ENCODE results near the gene AP1M1.

Gene AP1M1

GRCh38 chr19:16263141-16263761 is 65.5 kb downstream of the AP1M1 start:
- no peak for TF ChIP-seq GATA3 (IDR thresholded peaks at IDR 0.05; ENCODE audit: low read depth, low read length)

DNA sequence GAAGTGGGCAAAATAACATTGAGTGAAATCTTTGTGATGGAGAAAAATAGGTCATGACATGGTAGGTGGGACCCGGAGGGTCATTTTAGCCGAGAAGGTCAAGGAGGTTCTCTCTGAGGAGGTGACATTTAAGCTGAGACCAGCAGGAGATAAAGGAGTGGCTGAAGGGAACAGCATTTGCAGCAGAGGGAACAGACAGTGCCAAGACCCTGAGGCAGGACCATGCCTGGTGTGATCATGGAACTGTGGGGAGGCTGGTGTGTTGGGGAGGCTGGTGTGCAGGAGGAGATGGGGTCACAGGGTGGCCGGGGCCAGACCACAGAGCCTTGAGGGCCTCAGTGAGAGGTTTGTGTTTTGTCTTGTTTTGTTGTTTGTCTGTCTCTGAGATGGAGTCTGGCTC is 67.5 kb downstream of the AP1M1 start:
- no peak for TF ChIP-seq GATA3 (IDR thresholded peaks at IDR 0.05; ENCODE audit: low read depth, low read length)
- no peak for TF ChIP-seq GATA2 (IDR thresholded peaks at IDR 0.05; ENCODE audit: low read depth, low read length)

DNA sequence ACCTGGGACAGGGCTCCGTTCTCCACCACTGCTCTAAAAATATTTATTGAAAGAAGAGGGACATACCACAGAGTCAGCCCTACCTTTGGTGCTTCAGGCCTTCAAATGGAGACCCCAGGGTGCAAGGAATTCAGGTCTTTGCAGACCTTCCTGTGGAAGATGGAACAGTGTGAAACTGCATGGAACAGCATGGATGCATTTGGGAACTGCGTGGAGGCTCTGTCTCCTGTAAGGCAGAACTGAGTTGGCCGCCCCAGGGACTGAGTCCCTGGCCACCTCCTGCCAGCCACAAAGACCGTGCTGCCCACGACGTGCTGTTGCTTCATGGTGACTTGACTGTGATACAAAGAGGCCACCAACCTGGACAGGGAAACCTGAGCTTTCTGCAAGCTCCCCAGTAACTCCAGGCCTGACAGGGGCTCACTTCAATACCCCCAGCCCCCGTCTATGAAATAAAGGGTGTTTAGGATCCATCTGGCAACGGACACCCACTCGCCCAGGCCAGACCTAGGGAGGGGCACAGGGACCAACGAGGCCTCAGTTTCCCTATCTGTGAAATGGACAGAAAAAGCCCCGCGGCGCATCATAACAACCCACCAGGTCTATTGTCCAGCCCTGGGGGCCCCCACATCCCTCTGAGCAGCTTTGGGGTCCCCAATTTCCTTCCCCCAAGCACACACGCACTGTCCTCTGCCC is 68.3 kb downstream of the AP1M1 start:
- TF ChIP-seq GATA3 (IDR thresholded peaks at IDR 0.05; ENCODE audit: low read depth, low read length): no peak
- no peak for TF ChIP-seq GATA2 (IDR thresholded peaks at IDR 0.05; ENCODE audit: low read depth, low read length)

DNA sequence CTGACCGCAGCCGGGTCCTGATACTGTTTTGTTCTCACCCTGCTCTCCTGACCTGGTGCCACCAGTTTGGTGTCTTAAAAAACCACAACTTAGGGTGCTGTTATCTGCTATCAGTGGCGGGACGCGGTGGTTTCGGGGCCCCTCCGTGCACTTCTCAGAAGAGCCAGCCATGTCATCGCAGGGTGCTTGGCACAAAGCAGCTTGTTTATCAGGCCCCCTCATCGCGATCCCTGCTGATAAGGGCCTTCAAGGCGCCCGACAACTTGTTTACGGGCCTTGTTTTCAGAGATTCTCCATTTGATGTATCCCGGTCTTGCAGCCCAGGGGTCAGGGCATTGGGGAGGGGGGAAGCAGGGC is 68.9 kb downstream of the AP1M1 start:
- TF ChIP-seq GATA3 (IDR thresholded peaks at IDR 0.05; ENCODE audit: low read depth, low read length) (no peak), GATA2 (IDR thresholded peaks at IDR 0.05; ENCODE audit: low read depth, low read length) (peak; percentile 65)

GRCh38 chr19:16268676-16269319 is 71.1 kb downstream of the AP1M1 start:
- no peak for TF ChIP-seq GATA3 (IDR thresholded peaks at IDR 0.05; ENCODE audit: low read depth, low read length)
- TF ChIP-seq GATA2 (IDR thresholded peaks at IDR 0.05; ENCODE audit: low read depth, low read length): no peak

GRCh38 chr19:16272945-16273344 is 75.2 kb downstream of the AP1M1 start:
- TF ChIP-seq GATA2 (IDR thresholded peaks at IDR 0.05; ENCODE audit: low read depth, low read length) (no peak), GATA3 (IDR thresholded peaks at IDR 0.05; ENCODE audit: low read depth, low read length) (no peak)

- TF ChIP-seq GATA2 (IDR thresholded peaks at IDR 0.05; ENCODE audit: low read depth, low read length) (no peak), GATA3 (IDR thresholded peaks at IDR 0.05; ENCODE audit: low read depth, low read length) (no peak)
Observed at GRCh38 chr19:16274447-16274846, 76.7 kb downstream of the AP1M1 start.

GRCh38 chr19:16280306-16280705 is 82.6 kb downstream of the AP1M1 start:
- no peak for TF ChIP-seq GATA3 (IDR thresholded peaks at IDR 0.05; ENCODE audit: low read depth, low read length)
- no peak for TF ChIP-seq GATA2 (IDR thresholded peaks at IDR 0.05; ENCODE audit: low read depth, low read length)

DNA sequence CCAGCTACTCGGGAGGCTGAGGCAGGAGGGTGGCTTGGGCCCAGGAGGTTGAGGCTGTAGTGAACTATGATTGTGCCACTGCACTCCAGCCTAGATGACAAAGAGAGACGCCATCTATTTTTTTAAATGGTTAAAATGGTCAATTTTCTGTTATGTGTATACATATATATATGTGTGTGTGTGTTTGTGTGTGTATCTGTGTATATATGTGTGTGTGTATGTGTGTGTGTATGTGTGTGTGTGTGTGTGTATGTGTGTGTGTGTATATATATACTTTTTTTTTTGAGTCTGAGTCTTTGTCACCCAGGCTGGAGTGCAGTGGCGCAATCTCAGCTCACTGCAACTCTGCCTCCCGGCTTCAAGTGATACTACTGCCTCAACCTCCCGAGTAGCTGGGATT is 84.0 kb downstream of the AP1M1 start:
- no peak for TF ChIP-seq GATA2 (IDR thresholded peaks at IDR 0.05; ENCODE audit: low read depth, low read length)
- no peak for TF ChIP-seq GATA3 (IDR thresholded peaks at IDR 0.05; ENCODE audit: low read depth, low read length)

GRCh38 chr19:16283210-16284061 is 85.7 kb downstream of the AP1M1 start:
- no peak for TF ChIP-seq GATA3 (IDR thresholded peaks at IDR 0.05; ENCODE audit: low read depth, low read length)
- TF ChIP-seq GATA2 (IDR thresholded peaks at IDR 0.05; ENCODE audit: low read depth, low read length): no peak

- no peak for TF ChIP-seq GATA3 (IDR thresholded peaks at IDR 0.05; ENCODE audit: low read depth, low read length)
- TF ChIP-seq GATA2 (IDR thresholded peaks at IDR 0.05; ENCODE audit: low read depth, low read length): no peak
Observed at GRCh38 chr19:16284505-16284904, 86.8 kb downstream of the AP1M1 start.

- TF ChIP-seq GATA3 (IDR thresholded peaks at IDR 0.05; ENCODE audit: low read depth, low read length): no peak
Observed at GRCh38 chr19:16285769-16286498, 88.2 kb downstream of the AP1M1 start.

- no peak for TF ChIP-seq GATA2 (IDR thresholded peaks at IDR 0.05; ENCODE audit: low read depth, low read length)
- no peak for TF ChIP-seq GATA3 (IDR thresholded peaks at IDR 0.05; ENCODE audit: low read depth, low read length)
Observed at GRCh38 chr19:16288544-16288943, 90.8 kb downstream of the AP1M1 start.

DNA sequence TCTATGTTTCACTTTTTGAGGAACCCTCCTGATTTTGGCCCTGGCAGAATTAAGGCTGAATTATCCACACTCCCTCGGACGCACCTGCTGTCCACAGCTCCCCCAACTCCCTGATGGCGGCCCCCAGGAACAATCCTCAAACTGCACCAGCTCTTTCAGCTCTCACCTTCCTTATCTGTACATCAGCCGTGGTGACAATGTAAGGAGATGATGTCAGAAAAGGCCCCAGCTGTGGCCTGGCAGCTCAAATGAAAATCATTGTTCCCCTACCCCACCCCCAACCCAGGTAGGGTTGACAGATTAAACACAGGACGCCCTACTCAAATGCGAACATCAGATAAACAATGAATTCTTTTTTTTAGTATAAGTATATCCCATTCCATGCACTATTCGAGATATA is 91.9 kb downstream of the AP1M1 start:
- TF ChIP-seq GATA2 (IDR thresholded peaks at IDR 0.05; ENCODE audit: low read depth, low read length): no peak
- TF ChIP-seq GATA3 (IDR thresholded peaks at IDR 0.05; ENCODE audit: low read depth, low read length): no peak
